Right renal pelvis (tissue), 4 donors: ENCODE measurements around the gene CIROP. TPM values are rescaled to one million over a fixed set of nuclear protein-coding genes. Genes with fewer than 3 reads are reported as not detected.

ENCODE experiments used
- DNase-seq, 4 donors: peaks; one replicate each; pipeline ENCODE4 v3.0.0-alpha.2; 2013; ENCODE audit warnings: low read depth in 4 of 4, low spot score in 3 of 4, missing footprints in 1 of 4
- polyA plus RNA-seq, 4 donors: library from polyadenylated mRNA; unstranded; fragments of 120-200 nt; gene quantifications; one replicate each; pipeline ENCODE4 v1.2.1, GENCODE V29; 2013; ENCODE audit not compliant: insufficient read length in 4 of 4

The CIROP gene
- polyA plus RNA-seq, 4 donors, result 0.04 TPM; not detected in 3

DNA sequence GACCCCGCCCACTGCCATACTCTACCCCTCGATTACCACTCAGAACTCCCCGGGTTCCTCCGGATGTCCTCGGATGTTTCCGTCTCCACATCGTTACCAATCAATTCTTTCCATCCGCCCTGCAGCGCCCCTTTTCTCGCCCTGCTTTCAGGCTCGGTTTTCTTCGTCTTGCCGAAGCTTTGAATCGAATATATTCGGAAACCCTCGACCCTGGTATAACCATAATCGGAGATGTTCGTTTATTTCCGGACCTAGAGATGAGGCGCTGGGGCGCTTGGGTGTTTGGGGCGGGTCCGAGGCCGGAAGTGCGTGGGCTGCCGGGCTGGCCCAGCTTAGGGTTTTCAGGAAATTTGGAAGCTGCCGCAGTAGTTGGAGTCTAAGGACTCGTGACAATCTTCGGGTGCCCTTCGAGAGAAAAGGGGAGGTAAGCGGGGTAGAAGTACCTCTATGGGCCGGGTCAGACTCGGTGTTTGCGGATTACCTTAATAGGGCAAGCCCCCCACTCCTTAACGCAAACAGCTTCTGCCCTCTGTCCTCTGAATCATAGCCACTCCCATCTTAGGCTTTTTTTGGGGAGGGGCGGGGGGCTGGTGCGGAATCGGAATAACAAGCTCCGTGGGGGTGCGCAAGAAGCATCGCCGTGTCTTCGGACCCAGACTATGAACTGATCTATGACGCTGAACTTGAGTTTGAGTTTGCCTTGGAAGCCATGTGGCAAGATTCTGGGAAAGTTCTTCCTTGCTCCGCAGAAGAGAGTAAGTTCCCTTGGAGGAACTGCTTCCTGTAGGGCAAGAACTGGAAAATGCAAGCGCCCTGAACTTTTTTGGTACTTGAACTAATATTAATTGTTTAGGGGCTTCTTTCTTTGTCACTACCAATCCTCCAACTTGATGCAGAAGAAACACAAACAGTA is 9.3 kb downstream of the CIROP start, which contains the start of gene C14orf119:
C14orf119 (plus strand) TSS at position 310 of the 913 bp plus-strand sequence. CDS start 2,154 bp downstream, outside the sequence.
- DNase-seq, result peak; percentile 99 to 100 (median 100)

DNA sequence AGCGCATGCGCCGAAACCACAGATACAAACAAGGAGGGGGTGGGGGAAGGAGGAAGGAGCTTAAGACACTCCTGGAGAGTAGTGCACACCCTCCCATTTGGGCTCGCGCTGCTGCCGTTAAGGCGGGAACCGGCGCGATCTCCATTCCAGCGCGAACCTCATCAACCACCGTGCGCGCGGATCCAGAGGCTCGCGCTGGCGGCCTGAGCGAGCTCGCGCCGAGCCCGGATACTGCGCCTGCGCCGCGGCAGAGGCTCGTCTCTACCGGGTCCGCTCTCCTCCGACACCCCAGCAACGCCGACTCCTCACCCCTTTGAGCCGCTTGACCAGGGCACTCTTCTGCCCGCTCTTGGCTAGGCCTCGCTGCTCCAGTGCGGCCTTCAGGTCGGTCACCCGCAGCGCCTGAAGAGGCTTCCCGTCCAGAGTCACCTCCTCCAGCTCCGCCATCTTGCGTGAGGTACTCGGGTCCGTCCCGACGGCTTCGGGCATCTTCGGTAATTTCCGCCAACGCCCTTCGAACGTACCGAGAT is 10.1 kb downstream of the CIROP start, which contains the start of gene ACIN1:
ACIN1 (minus strand) TSS at position 471 of the 530 bp plus-strand sequence; CDS start at position 447, 24 bp downstream.
- DNase-seq, result peak; percentile 78 to 86 (median 82)

DNA sequence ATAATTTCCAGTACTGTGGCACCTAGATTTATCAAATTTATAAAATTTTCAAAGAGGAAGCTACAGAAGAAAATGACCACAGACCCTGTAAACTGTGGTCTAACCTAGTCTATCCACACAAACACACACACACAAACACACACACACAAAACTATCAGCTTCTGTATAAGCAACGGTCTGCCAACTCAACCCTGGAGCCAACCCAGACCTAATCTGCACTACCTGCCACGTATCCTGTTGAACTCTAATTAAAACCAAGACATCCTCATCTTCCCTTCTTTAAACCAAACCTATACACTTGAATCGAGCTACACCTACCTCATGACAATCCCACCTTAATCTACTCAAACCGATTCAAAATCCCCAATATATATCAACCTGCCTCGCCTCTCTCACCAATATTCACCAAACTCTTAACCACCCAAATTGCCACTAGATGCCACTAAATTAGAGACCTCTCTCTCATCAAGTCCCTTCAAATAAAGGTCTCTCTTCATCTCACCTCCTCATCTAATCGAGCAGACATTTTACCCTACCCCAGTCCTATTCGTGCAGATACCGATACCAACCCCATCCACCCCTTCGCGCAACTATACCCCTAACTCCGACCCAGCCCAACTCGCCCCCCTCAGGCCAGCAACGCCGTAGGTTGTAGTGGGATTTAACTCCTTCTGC is 10.7 kb downstream of the CIROP start:
- no peak for DNase-seq

DNA sequence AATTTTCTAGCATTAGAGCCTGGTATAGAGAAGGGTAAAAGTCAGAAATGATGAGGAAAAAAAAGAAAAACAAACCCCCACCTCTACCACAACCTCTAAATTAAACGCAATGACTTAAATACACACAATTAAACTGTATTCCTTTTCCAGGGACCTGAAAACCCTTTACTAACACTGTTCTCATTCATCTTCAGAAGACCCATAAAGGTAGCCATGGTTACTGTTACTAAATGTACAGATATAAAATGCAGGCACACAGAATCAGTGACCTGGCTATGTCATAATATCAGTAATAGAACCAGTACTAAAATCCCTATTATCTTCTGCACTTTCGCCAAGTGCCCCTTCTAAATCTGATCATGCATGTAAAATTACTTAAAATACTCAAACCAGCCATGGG is 11.3 kb downstream of the CIROP start:
- no peak for DNase-seq

DNA sequence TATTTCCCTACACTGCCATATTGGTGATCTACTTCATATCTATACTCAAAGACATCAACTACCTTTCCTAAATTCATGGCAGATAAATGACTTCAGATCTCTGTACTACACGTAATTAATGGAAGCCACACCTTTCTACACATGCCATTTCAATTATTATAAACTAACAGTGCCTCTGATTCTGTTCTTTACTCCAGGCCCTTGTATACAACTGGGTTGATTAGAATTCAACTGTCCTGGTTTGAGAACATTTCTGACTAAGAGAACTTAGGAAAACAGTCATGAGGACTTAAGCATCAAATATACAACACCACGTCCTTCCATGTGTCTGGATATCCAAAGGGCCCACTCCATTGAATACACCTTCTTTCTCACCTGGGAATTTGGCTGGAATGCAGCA is 11.7 kb downstream of the CIROP start:
- no peak for DNase-seq

DNA sequence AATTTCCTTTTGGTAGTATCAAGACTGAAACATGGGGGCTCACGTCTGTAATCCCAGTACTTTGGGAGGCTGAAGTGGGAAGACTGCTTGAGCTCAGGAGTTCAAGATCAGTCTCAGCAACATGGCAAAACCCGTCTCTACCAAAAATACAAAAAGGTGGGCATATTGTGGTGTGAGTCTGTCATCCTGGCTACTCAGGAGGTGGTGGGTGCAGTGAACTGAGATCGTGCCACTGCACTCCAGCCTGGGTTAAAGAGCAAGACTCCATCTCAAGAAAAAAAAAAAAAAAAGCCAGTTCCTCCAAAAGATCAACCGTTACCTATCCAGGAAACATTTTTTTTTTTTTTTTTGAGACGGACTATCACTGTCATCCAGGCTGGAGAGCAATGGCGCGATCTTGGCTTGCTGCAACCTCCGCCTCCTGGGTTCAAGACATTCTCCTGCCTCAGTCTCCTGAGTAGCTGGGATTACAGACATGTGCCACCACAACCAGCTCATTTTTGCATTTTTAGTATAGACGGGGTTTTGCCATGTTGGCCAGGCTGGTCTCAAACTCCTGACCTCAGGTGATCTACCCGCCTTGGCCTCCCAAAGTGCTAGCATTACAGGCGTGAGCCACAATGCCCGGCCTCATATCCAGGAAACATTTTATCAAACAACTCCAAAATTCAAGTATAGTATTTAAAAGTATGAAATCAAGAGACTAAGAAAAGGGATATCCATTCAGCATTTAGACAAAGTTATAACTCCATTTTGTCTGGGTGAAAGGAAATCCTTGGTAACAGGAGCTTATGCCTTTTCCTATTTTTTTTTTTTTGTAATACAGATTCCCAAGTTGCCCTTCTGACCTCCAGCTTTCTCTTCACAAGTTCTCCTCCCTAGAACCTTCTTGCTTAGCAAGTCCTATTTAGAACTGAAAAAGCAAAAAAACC is 13.2 kb downstream of the CIROP start:
- DNase-seq, result no peak

DNA sequence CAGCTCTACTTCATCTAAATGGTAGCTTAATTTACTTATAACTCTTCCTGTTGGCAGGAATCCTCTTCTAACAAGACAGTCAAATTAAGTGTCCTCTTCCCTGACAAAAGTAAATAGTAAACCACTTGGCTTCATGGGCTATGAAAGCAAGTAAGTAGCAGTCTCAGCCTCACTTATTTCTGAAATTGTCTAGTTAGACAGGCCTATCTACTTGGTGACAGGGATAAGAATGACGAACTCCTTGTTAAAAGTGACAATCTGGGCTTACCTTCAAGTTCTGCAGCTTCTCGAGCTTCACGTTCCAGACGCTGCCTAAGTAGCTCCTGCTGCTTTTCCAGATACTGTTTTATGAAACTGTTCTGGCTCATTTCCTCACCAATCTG is 14.5 kb downstream of the CIROP start:
- DNase-seq, result no peak

DNA sequence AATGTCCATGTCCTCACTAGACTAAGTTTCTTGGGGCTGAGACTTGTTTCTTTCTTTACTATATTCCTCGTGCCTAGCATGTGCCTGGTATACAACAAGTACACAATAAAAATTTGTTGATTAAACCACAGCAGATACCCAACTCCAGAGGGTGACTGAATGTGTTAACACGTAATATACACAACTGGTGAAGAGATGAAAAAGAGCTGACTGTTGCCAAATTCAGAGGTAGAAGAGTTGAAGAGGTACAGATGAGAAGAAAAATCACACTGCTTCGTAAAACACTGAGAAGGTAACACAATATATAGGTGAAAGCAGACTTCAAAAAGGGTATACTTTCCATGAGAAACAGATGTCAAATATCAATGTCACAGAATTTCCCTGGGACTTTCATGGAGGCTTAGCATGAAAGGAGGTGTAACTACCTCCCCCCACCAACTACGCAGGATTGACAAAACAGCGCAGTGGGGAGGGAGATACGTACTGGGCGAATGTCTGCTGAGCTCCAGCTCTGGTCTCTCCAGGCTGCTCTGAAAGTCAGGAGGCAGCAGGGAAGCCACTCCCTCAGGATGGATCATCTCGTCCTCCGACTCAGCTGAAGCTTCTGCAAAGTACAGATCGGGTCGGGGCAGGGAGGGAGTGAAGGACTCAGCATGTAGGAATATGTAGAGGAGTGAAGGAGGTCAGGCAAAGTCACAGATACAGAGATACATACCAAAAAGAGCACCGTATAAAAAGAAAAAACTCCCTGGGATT is 15.1 kb downstream of the CIROP start:
- no peak for DNase-seq

DNA sequence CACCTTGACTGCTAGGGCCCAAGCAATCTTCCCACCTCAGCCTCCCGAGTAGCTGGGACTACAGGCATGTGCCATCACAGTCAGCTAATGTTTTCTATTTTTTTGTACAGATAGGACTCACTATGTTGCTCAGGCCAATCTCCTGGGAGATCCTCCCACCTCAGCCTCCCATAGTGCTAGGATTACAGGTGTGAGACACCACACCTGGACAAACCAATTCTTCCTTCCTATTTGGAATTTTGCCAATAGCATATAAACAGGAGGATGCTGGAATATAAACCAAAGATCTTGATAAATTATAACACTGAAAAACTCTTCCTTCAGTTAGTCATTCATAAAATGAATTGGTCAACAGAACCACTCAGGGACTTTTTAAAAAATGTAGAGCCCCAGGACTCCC is 18.2 kb downstream of the CIROP start:
- no peak for DNase-seq

DNA sequence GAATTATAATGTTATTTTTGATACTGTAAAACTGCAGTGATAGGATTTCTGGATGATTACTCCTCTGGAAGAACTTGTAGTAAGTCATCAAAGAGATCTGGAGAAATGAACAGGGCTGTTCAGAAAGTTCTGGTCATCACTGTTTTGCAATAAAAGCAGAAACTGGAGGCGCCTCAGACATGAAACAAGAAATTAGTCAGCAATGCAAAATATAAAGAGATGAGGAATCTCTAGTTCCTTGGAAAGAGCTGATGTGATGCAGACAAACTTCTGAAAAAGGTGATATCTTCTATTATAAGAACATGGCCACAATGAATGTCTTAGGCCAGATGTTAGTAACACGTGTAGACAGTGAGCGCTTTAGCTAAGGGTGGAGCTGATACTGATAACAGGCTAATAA is 19.3 kb downstream of the CIROP start:
- DNase-seq, result no peak

DNA sequence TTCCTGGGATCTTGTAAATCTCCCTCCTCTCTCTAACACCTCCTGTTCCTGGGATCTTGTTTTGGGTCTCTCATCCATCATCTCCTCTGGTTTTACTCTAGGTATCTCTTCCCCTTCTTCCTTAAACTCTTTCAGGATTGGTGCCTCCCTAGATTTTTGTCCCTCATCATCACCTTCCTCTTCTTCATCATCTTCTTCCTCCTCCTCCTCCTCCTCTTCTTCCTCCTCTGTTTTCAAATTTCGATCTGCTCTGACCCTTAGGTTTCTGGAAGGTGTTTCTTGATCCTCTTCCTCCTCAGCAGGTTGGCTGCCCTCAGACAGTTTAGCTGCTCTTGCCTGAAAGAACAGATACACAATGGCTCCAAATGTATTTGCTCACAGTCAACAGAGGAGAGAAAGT is 24.3 kb downstream of the CIROP start:
- DNase-seq, result no peak

DNA sequence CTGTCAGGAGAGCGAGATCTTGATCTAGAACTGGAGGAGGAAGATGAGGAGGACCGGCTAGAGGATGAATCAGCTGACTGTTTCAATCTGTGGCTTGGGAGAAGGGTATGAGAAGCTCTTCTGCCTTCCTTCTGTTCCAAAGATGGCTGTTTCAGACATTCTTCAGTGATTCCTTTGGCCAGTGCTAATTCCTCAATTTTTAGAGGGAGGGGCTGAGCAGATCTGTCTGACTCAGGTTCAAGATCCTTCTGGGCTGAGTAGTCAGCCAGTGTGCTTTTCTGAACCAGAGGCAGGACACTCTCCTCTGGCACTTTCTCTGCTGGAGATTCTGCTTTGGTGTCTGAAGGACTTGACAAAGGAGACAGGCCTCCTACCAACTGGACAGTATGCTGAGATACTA is 25.1 kb downstream of the CIROP start:
- no peak for DNase-seq

DNA sequence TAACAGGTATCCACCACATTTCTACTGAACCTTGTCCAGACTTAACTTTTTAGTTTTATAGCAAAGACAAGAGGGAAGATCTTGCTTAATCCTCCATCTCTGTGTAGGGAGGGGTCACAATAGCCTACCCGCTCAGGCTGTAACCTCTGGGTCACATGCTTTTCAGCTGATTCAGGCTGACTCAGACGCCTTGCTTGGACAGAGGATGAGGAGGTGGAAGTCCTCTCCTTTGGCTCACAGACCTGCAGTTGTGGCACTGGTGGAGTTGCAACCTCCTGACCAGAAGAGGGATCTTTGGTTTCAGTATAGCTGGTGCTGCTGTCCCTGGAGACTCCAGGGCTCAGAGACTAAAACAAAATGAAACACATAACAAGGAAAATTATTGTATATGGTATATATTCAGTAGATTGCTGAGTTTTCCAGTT is 26.1 kb downstream of the CIROP start:
- DNase-seq, result no peak

DNA sequence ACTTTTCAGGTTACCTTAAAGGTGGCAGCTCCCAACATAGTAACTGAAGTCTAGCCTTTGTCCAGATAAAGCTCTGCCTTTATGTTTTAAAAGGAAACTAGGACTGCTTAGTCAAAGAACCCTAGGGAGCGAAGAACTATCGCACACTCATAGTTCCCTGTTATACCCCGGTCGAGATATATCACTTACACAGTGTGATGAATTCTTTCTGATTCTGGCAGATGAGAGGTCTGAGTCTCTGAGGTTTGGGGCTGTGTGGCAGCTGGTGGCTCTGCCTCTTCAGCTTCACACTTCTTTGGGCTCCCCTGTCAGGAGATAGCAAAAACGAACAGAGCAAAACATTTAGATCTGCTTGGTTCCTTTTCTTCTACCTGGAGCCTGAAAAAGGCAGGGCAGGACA is 26.8 kb downstream of the CIROP start:
- DNase-seq, result no peak

DNA sequence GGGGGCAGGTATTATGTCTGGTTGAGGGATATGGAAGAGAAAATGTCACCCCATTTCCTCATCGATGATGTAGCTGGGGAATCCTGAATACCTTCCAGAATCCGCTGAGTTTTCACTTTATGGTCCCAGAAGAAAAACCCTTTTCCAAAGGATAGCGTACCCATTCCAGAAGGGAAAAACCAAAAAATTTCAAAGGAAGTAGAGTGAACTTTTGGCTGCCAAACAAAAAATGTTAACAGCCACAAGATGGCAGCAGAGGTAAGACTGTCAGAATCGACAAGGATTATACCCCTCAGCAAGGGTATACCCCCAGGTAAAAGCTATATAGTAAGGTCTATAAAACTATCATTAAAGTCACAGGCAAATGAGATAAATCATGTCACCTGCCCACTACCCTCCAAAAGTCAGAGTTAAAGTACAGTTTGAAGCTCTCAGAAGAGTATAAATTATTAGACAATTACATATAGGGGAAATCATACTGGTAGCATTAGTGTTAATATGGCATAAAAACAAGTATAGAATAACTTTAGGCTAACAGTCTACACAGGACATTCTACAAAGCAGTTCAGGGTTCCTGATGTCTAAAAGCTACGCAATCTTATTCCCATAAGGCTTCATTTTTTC is 27.9 kb downstream of the CIROP start:
- DNase-seq, result no peak

DNA sequence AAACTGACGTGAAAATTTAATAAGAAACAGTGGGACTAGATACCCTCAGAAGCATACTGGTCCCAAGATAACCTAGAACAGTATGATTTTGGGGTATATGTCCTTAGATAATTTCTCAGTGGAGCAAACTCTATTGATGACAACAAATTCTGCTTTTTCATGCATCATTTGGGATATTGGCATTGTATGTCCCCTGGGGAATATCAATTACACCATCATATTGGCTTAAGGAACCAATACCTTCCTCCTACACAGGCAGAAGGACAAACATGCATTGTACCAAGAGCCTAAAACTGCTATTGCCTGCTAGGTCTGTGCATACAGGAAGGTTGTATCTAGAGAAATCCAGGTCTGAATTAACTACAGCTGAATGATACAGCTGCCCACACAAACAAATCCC is 29.9 kb downstream of the CIROP start:
- DNase-seq, result no peak

DNA sequence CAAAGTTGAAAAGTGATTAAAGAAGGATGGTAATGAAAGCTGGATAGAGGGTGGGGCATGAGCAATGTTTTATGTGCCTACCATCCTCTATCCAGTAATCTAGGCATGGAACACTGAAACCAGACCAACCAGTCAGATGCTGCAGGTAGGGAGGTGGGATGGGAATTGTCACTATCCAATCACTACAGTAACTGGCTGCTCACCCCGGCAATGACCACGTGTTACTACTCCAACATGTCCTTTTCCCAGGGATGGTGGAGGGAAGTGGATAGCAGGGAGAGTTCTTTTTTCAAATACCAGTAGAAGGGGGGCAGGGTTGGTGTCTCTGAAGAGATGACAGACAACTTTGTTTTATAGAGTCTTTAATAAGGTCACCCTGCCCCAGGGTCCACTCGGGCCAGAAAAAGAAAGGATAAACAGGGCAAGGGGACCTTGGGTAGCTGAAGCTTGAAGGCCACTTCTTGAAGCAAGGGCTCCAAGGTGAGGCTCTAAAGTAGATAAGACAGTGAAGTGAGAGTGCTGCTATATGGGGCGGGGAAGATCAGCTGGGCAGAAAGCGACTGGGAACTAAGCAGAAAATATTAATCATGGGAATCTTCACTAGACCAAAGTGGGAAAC is 32.8 kb downstream of the CIROP start:
- no peak for DNase-seq

DNA sequence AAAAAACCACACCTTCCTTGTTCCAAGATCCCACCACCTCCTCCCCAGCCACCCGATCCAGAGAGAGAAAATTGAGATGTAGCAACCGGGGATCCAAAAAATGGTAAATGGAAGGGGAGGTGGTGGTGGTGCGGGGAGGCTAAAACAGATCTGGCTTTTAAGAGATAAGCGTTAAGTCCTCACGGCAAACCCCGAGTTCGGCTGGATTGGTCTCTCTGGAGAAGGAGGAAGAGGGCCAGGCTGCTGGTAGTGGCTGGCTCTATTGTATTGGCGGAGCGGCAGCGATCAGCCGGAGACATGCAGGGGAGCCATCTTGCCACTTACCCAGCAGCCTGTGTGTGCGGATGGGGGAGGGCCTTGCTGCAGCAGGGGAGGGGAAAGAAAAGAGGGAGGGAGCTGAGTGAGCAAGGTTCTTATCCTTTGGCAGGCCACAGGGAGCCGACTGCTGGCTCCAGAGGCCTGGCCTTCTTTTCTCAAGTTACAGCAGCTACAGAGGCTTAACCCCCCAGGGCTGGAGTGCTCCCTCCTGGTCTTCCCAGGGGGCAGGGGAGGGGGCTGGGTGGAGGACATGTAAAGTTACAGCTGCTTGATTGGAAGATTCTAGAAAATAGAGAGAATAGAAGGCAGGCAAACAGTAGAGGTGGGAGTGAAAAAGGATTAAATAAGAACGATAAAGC is 33.4 kb downstream of the CIROP start:
- DNase-seq, result peak; percentile 74 to 86 (median 78)
